Epithelial cell of esophagus (primary cell): ENCODE measurements around the gene SAFB2.

Source experiments
- DNase-seq: peaks from one replicate; pipeline ENCODE4 v3.0.0; 2010; ENCODE audit warnings: low read depth
- H3K4me3 ChIP-seq: 2 replicates; pipeline ENCODE4 v1.5.1; 2011; ENCODE audit warnings: mild to moderate bottlenecking, low read length, control low read depth
- CTCF ChIP-seq: IDR thresholded peaks from 2 replicates; pipeline ENCODE4 v1.5.1; 2011; ENCODE audit warnings: low read depth, mild to moderate bottlenecking, low read length, control low read depth, inconsistent platforms; ENCODE audit not compliant: insufficient read depth; ENCODE audit errors: missing control alignments

The SAFB2 gene

DNA sequence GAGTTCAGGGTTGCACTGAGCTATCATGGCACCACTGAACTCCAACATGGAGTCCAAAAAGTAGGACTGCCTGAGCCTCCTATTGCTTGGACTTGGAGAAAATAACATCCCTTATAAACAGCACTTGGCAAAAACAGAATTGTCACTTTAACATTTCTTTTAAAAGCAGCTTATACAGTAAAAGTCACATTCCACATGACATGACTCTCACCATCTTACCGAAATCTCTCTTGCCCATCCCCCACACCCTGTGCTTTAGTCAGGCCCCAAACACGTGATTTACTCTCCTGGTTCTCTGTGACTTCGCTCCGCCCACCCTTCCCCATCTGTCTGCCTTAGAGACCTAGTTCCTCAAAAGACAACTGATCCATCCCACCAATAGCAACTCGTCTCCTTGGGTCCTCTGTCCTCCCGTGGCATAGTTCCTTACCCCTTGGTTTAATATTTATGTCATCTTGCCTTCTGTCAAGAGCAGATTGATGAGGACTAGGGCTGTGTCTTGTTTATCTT lies 4.9 kb upstream of the SAFB2 start:
- no peak for DNase-seq
- TF ChIP-seq CTCF = no peak
- H3K4me3 ChIP-seq = no peak overlapping the region

- H3K4me3 ChIP-seq = peak overlapping the region; percentile 10
- peak; percentile 26 for DNase-seq
- no peak for TF ChIP-seq CTCF
Observed at GRCh38 chr19:5625641-5626040, 3.1 kb upstream of the SAFB2 start.

DNA sequence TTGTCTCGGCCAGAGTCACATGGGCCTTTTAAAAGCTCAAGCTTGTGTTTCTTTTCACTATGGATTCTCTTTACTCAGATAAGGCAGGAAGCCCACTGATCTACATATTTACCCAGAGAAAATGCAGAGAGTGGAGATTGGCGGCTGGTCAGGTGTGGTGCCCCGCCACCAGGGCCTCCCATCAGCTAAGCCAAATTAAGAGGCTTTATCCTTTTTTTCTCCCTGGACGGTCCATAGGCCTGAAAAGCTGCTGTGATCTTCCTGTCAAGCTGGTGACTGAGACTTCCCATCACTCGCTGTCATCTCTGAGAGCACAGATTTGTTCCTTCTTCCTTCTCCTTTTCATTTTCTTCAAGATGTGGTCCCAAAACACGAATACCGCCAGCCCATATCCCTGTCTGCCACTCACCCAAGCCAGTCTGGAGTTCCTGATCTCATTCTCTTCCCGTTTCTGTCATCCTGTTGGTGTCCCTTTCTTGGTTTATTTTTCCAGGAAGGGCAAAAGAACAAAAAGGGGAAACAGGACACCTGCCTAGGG lies 2.2 kb upstream of the SAFB2 start:
- peak overlapping the region; percentile 99 for H3K4me3 ChIP-seq
- no peak for DNase-seq
- no peak for TF ChIP-seq CTCF

GRCh38 chr19:5624018-5624663 lies 1.6 kb upstream of the SAFB2 start:
- DNase-seq = peak; percentile 30
- peak overlapping the region; percentile 99 for H3K4me3 ChIP-seq
- no peak for TF ChIP-seq CTCF

GRCh38 chr19:5623397-5624017 lies 931 bp upstream of the SAFB2 start:
- H3K4me3 ChIP-seq = peak overlapping the region; percentile 99
- no peak for TF ChIP-seq CTCF
- DNase-seq = no peak

DNA sequence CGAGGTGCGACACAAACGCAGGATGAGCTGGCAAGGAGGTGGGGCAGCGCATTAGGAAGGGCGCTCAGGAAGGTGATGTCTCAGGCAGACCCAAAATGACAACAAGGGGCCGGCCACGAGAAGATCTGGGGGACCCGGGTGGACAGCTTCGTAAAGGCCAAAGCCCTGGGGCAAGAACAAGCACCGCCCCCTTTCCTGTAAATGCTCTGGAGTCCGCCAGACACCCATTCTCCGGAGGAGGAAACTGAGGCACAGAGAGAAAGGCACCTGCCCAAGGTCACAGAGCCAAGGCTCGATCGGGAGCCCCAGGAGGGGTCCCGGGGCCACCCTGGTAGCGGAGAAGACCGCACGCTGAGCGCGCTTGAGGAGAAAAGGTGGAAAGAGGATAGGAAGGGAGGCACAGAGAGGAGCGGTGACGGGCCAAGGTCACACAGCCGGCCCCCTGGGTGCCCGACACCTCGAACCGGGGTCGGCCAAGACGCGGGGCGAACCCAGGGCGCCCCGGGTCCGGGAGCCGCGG lies 571 bp downstream of the SAFB2 start:
- DNase-seq = peak; percentile 36
- H3K4me3 ChIP-seq = peak overlapping the region; percentile 99
- TF ChIP-seq CTCF = no peak
